ENCODE results near the gene TERF2IP.

The TERF2IP gene

DNA sequence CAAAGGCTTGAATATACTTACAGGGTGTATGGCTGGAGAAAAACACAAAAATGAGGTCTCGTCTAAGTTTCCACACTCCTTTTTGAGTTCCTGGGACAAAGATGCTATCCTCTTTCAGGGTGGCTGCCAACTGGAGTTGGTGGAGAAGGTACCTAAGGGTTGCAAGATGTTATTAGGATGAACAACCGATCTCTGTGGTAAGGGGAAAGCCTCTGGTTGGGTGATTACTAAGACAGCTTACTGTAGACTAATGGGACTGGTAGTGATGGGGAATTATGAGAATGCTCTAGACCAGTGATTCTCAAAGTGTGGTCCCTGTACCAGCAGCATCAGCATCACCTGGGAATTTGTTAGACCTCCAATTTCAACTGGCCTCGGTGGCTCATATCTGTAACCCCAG lies 30.5 kb upstream of the TERF2IP start (continued):
- TF ChIP-seq TSHZ2 (CRISPR knock-in tag; IDR thresholded peaks at IDR 0.05) (no peak), GLIS3 (CRISPR knock-in tag; IDR thresholded peaks at IDR 0.05) (no peak), PPARA (CRISPR knock-in tag; IDR thresholded peaks at IDR 0.05; ENCODE audit: borderline replicate concordance) (no peak), RARB (CRISPR knock-in tag; IDR thresholded peaks at IDR 0.05) (no peak), BACH2 (CRISPR knock-in tag; IDR thresholded peaks at IDR 0.05; ENCODE audit: borderline replicate concordance) (no peak), TOX (CRISPR knock-in tag; IDR thresholded peaks at IDR 0.05; ENCODE audit: borderline replicate concordance) (no peak)
- TF ChIP-seq, protein P1, sequence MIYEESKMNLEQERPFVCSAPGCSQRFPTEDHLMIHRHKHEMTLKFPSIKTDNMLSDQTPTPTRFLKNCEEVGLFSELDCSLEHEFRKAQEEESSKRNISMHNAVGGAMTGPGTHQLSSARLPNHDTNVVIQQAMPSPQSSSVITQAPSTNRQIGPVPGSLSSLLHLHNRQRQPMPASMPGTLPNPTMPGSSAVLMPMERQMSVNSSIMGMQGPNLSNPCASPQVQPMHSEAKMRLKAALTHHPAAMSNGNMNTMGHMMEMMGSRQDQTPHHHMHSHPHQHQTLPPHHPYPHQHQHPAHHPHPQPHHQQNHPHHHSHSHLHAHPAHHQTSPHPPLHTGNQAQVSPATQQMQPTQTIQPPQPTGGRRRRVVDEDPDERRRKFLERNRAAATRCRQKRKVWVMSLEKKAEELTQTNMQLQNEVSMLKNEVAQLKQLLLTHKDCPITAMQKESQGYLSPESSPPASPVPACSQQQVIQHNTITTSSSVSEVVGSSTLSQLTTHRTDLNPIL (CRISPR knock-in tag; IDR thresholded peaks at IDR 0.05; ENCODE audit: low read depth): no peak

DNA sequence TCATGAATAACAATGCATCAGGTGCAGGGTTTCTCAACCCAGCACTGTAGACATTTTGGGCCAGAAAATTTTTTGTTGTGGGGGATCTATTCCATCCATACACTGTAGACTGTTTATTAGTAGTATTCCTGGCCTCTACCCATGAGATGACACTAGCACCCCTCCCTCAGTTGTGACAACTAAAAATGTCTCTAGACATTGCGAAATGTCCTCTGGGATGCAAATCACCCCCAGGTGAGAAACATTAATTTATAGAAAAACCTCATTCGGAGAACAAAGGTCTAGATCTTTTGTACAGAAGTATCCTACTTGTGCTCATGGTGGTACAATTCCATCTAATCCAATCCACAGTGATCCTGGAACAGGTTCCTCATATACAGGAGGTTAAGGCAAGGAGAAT lies 28.8 kb upstream of the TERF2IP start:
- no peak for ATAC-seq
- no peak for TF ChIP-seq PATZ1 (CRISPR knock-in tag; IDR thresholded peaks at IDR 0.05; ENCODE audit: borderline replicate concordance)
- TF ChIP-seq ISL1 (CRISPR knock-in tag; IDR thresholded peaks at IDR 0.05): no peak
- TF ChIP-seq ARNTL (CRISPR knock-in tag; IDR thresholded peaks at IDR 0.05; ENCODE audit: borderline replicate concordance, low read depth): no peak
- no peak for TF ChIP-seq TSHZ2 (CRISPR knock-in tag; IDR thresholded peaks at IDR 0.05)
- TF ChIP-seq ZFP3 (CRISPR knock-in tag; IDR thresholded peaks at IDR 0.05): no peak
- no peak for TF ChIP-seq ZNF8 (CRISPR knock-in tag; IDR thresholded peaks at IDR 0.05)
- TF ChIP-seq GLIS3 (CRISPR knock-in tag; IDR thresholded peaks at IDR 0.05): no peak
- TF ChIP-seq, protein P2, sequence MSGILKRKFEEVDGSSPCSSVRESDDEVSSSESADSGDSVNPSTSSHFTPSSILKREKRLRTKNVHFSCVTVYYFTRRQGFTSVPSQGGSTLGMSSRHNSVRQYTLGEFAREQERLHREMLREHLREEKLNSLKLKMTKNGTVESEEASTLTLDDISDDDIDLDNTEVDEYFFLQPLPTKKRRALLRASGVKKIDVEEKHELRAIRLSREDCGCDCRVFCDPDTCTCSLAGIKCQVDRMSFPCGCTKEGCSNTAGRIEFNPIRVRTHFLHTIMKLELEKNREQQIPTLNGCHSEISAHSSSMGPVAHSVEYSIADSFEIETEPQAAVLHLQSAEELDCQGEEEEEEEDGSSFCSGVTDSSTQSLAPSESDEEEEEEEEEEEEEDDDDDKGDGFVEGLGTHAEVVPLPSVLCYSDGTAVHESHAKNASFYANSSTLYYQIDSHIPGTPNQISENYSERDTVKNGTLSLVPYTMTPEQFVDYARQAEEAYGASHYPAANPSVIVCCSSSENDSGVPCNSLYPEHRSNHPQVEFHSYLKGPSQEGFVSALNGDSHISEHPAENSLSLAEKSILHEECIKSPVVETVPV (CRISPR knock-in tag; IDR thresholded peaks at IDR 0.05): no peak
- TF ChIP-seq SNAI2 (CRISPR knock-in tag; IDR thresholded peaks at IDR 0.05): no peak

DNA sequence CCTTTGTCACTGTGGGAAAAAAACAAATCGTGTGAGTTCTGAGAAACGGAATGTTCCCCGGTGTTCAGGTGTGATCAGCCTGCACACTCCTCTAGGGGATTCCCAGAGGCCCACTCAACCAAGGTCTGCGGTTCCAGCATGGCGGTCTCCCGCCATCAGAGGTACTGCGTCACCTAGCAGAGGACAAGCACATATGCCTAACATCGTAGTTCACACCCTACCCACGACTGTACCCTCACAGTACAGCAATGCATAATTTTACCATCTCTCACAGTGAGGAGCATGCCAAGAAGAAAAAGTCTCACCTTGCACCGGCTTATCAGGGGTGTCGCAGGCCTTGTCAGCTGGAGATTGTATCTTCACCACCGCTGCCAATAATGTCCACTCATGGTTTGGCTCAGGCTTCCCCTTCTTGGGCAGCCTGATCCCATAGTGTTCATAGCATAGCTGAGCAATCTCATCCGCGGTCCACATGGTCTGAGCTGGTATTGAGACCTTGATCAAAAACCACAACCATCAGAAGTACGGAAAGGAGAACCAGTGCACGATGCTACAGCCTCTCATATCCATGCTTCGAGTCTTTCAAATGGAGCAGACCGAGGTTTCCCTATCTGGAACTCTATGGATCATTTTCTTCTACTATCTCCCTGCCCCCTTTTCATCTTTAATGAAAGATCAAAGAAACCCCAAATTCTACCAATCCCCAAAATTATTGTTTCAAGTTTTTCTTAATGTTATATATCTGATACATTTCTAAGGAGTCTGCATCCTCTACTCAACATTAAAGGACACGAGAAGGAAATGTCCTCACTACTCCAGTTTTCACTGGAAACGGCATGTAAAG lies 27.0 kb upstream of the TERF2IP start:
- TF ChIP-seq, protein P2 (CRISPR knock-in tag; IDR thresholded peaks at IDR 0.05): no peak
- TF ChIP-seq ZNF8 (CRISPR knock-in tag; IDR thresholded peaks at IDR 0.05) (no peak), ISL1 (CRISPR knock-in tag; IDR thresholded peaks at IDR 0.05) (no peak), ESRRG (CRISPR knock-in tag; IDR thresholded peaks at IDR 0.05) (no peak), ARNTL (CRISPR knock-in tag; IDR thresholded peaks at IDR 0.05; ENCODE audit: borderline replicate concordance, low read depth) (no peak), TOX (CRISPR knock-in tag; IDR thresholded peaks at IDR 0.05; ENCODE audit: borderline replicate concordance) (no peak), RARB (CRISPR knock-in tag; IDR thresholded peaks at IDR 0.05) (no peak), SNAI2 (CRISPR knock-in tag; IDR thresholded peaks at IDR 0.05) (no peak)
- TF ChIP-seq, protein P3, sequence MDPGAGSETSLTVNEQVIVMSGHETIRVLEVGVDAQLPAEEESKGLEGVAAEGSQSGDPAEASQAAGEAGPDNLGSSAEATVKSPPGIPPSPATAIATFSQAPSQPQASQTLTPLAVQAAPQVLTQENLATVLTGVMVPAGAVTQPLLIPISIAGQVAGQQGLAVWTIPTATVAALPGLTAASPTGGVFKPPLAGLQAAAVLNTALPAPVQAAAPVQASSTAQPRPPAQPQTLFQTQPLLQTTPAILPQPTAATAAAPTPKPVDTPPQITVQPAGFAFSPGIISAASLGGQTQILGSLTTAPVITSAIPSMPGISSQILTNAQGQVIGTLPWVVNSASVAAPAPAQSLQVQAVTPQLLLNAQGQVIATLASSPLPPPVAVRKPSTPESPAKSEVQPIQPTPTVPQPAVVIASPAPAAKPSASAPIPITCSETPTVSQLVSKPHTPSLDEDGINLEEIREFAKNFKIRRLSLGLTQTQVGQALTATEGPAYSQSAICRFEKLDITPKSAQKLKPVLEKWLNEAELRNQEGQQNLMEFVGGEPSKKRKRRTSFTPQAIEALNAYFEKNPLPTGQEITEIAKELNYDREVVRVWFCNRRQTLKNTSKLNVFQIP (CRISPR knock-in tag; IDR thresholded peaks at IDR 0.05; ENCODE audit: borderline replicate concordance, low read depth): no peak
- TF ChIP-seq, protein P1 (CRISPR knock-in tag; IDR thresholded peaks at IDR 0.05; ENCODE audit: low read depth): no peak
- ATAC-seq: no peak
